Measurements from ENCODE around the gene TNNT2.

GRCh38 chr1:201409440-201409839 lies 32.0 kb upstream of the TNNT2 start:
- no peak for TF ChIP-seq TOX (CRISPR knock-in tag; IDR thresholded peaks at IDR 0.05; ENCODE audit: borderline replicate concordance)
- no peak for TF ChIP-seq CREB5 (CRISPR knock-in tag; IDR thresholded peaks at IDR 0.05; ENCODE audit: low read depth)
- no peak for TF ChIP-seq CSDC2 (CRISPR knock-in tag; IDR thresholded peaks at IDR 0.05)
- no peak for TF ChIP-seq GLIS3 (CRISPR knock-in tag; IDR thresholded peaks at IDR 0.05)
- no peak for TF ChIP-seq PATZ1 (CRISPR knock-in tag; IDR thresholded peaks at IDR 0.05; ENCODE audit: borderline replicate concordance)
- TF ChIP-seq ARNTL (CRISPR knock-in tag; IDR thresholded peaks at IDR 0.05; ENCODE audit: borderline replicate concordance, low read depth), result no peak
- TF ChIP-seq TSHZ2 (CRISPR knock-in tag; IDR thresholded peaks at IDR 0.05), result no peak
- TF ChIP-seq ZFP30 (CRISPR knock-in tag; IDR thresholded peaks at IDR 0.05), result no peak
- TF ChIP-seq ZNF70 (CRISPR knock-in tag; IDR thresholded peaks at IDR 0.05), result no peak
- TF ChIP-seq TCF4 (CRISPR knock-in tag; IDR thresholded peaks at IDR 0.05; ENCODE audit: borderline replicate concordance), result no peak
- TF ChIP-seq ZNF8 (CRISPR knock-in tag; IDR thresholded peaks at IDR 0.05), result no peak
